SJCRH30 (cell line): ENCODE measurements around the gene WWOX. TPM values are rescaled to one million over a fixed set of nuclear protein-coding genes. Genes with fewer than 3 reads are reported as not detected.

Experiments
- DNase-seq, 2 experiments: peaks; one replicate each; pipeline ENCODE4 v3.0.0-alpha.2; 2015 to 2020
- H3K27ac ChIP-seq: fragments of 250-450 bp; sonication (Bioruptor Pico); 2 replicates; pipeline ENCODE4 v1.5.1; 2020; ENCODE audit warnings: mild to moderate bottlenecking, moderate library complexity
- H3K27me3 ChIP-seq: fragments of 250-450 bp; sonication (Bioruptor Pico); 2 replicates; pipeline ENCODE4 v1.5.1; 2020; ENCODE audit warnings: mild to moderate bottlenecking, moderate library complexity
- H3K36me3 ChIP-seq: fragments of 250-450 bp; sonication (Bioruptor Pico); 2 replicates; pipeline ENCODE4 v1.5.1; 2020; ENCODE audit warnings: mild to moderate bottlenecking, moderate library complexity
- H3K4me1 ChIP-seq: fragments of 250-450 bp; sonication (Bioruptor Pico); 2 replicates; pipeline ENCODE4 v1.5.1; 2020; ENCODE audit warnings: mild to moderate bottlenecking, moderate library complexity
- H3K4me3 ChIP-seq: fragments of 250-450 bp; sonication (Bioruptor Pico); 2 replicates; pipeline ENCODE4 v1.5.1; 2020; ENCODE audit warnings: mild to moderate bottlenecking, moderate library complexity
- H3K9me3 ChIP-seq: fragments of 250-450 bp; sonication (Bioruptor Pico); replicated peaks from 2 replicates; pipeline ENCODE4 v1.5.1; 2020; ENCODE audit warnings: mild to moderate bottlenecking, moderate library complexity
- total RNA-seq: library from RNA; depleted of rRNA; stranded (reverse); fragments of >200 nt; shearing (Covaris generic); gene quantifications from 2 replicates; pipeline ENCODE4 v1.2.3, GENCODE V29; 2014

The WWOX gene
- total RNA-seq, 1 experiment from 2014 or later = 16.4 TPM

DNA sequence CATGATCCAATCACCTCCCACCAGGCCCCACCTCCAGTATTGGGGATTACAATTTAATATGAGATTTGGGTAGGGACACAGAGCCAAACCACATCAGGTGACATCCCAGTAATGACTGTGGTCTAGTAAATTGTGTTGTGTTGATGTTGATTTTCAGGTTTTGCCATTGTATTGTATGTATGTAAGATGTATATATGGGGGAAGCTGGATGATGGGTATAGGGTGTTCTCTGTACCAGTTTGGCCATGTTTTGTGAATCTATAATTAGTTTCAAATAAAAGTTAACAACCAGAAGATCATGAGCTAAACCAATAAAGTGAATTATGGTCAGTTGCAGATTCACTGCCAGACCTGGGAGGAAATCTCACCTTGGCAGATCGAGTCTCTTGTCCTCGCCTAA lies 283.7 kb downstream of the WWOX start:
- no peak for DNase-seq
- no peak overlapping the region for H3K4me3 ChIP-seq
- H3K9me3 ChIP-seq = no peaks in the 10 kb centered on the region
- H3K27me3 ChIP-seq = no peaks in the 10 kb centered on the region
- no peaks in the 10 kb centered on the region for H3K4me1 ChIP-seq
- no peaks in the 10 kb centered on the region for H3K36me3 ChIP-seq
- no peak overlapping the region for H3K27ac ChIP-seq

DNA sequence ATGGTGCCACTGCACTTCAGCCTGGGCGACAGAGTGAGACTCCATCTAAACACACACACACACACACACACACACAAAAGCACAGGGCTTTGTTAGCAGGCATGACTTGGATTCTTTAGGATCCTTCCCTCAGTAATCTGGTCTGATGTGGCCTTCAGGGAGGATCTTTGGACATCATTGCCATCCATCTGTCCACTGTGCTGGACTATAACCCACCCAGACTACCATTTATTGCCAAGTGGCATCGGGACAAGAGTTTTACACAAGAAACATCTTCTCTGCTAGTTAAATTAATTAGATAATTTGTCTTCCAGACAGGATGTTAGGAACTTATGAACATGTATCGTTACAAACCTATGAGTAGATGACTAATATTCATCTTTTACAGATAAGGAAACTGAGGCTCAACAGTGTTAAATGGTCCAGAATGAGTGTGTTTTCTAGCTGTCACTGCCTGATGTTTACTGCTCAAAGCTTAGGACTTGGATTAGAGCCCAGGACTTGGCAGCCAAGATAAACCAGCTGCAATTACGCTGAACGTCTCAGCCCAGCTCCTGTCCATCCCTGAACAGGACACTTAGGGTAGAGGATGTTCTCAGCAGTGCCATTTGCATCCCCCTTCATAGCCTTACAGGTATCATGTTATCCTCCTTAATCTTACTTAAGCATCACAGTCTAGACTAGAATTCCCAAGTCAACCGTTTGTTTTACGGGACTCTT lies 285.8 kb downstream of the WWOX start:
- DNase-seq = no peak
- no peak overlapping the region for H3K4me3 ChIP-seq
- no peaks in the 10 kb centered on the region for H3K36me3 ChIP-seq
- H3K27me3 ChIP-seq = no peaks in the 10 kb centered on the region
- H3K9me3 ChIP-seq = no peaks in the 10 kb centered on the region
- H3K4me1 ChIP-seq = no peaks in the 10 kb centered on the region
- H3K27ac ChIP-seq = no peak overlapping the region

DNA sequence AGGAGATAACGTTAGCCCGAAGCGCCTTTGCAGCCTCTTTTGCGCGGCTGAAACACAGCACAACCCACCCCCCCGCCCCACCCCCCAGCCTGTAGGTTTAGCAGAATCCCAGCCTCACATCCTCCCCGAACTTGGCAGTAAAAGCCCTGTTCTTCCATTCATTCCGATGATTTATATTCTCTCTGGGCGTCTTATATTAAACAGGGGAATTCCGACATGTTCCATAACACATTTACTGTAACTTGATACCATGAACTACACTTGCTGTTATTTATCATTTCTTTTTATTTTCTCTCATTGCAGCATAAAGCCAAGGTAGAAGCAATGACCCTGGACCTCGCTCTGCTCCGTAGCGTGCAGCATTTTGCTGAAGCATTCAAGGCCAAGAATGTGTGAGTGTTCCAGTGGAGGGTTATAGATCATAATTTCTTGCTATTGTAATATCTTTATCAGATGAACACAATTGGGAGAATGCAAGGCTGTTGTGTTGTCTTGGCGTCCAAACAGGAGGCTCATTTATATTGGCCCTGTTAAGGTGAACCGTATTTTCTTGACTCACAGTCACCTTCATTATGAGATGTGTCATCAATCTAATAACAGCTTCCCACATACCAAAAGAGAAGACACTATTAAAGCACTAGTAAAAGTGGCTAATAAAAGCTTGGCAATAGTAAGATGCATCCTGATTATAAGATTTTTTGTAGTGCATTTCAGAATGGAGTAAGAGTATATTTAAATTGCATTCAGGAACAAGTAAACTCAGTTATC lies 287.3 kb downstream of the WWOX start:
- no peaks in the 10 kb centered on the region for H3K36me3 ChIP-seq
- no peaks in the 10 kb centered on the region for H3K27me3 ChIP-seq
- no peaks in the 10 kb centered on the region for H3K9me3 ChIP-seq
- no peaks in the 10 kb centered on the region for H3K4me1 ChIP-seq
- no peak for DNase-seq
- H3K4me3 ChIP-seq = no peak overlapping the region
- no peak overlapping the region for H3K27ac ChIP-seq

DNA sequence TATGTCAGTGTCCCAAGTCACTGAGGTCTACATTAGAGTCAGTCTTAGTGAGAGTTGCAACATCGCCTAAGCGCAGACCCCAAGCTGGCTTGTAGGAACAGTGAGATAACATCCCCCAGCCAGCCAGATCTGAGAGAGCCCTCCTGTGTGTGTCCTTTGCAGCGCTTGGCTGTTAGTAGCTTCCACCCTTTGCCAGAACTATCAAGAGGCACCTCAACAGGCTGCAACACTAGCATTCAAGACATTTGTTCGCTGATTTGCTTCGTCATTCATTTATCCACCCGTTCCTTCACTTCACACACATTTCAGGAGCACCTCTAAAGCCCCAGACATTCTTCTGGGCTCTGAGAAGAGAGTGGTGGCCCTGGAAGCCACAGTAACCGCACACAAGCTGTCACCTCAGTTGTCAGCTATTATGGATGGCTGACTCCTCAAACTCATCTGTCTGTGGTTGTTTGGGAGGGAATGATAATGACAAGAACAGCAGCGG lies 289.6 kb downstream of the WWOX start:
- Histone ChIP-seq H3K36me3 (no peaks in the 10 kb centered on the region), H3K27me3 (no peaks in the 10 kb centered on the region), H3K9me3 (no peaks in the 10 kb centered on the region), H3K4me3 (no peak overlapping the region), H3K4me1 (no peaks in the 10 kb centered on the region), H3K27ac (no peak overlapping the region)
- DNase-seq = no peak

DNA sequence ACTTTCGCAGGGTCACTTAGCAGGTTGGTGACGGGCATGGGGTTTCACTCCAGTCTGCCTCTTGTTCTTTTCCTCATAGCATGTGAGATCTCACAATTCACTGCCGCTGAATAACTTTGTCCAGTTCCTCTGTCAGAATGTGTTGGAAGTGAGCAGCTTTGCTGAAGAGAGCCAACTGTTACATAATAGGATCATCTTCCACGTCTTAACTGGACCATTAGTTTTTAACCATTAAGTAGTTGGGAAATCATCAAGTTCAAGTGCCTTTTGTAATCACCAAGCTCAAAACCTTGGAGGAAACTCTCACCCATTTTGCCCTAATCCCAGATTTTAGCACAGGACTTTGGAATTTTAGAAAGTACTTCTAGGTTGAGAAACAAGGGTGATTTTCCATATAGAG lies 290.6 kb downstream of the WWOX start:
- no peaks in the 10 kb centered on the region for H3K9me3 ChIP-seq
- no peak overlapping the region for H3K4me3 ChIP-seq
- no peak for DNase-seq
- H3K4me1 ChIP-seq = no peaks in the 10 kb centered on the region
- no peaks in the 10 kb centered on the region for H3K36me3 ChIP-seq
- H3K27me3 ChIP-seq = no peaks in the 10 kb centered on the region
- H3K27ac ChIP-seq = no peak overlapping the region

- Histone ChIP-seq H3K4me1 (no peaks in the 10 kb centered on the region), H3K4me3 (no peak overlapping the region), H3K36me3 (no peaks in the 10 kb centered on the region), H3K27ac (no peak overlapping the region), H3K9me3 (no peaks in the 10 kb centered on the region), H3K27me3 (no peaks in the 10 kb centered on the region)
- DNase-seq = no peak
Observed at GRCh38 chr16:78390508-78391324, 291.3 kb downstream of the WWOX start.

DNA sequence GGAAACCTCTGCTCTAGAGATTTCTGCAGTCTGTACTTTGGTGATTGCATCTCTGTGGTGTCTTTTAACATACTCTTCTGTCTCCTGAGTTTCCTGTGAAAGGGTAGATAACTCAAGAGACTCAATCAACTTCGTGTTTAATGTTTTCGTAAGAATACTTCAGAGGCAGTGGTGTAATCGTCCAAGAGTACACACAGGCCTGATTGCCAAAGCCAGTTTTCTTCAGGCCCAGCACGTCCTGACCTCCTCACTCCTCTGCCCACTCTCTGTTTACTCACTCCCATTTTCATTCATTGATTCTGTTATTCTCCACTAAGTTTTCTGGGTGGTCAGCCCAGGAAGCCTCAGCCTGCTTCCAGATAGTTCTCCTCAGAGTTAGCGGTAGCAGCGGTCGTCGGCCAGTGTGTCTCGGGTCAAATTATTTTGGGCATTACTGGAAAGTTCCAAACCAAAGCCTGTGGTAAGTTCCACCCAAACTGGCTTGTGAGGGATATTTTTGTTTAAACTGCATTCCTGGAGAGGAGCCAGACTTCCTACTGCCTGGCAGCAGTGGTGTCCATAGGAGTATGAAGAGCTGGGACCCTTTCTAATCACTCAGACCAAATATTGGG lies 293.2 kb downstream of the WWOX start:
- H3K4me3 ChIP-seq = no peak overlapping the region
- no peaks in the 10 kb centered on the region for H3K9me3 ChIP-seq
- no peaks in the 10 kb centered on the region for H3K27me3 ChIP-seq
- no peaks in the 10 kb centered on the region for H3K36me3 ChIP-seq
- H3K27ac ChIP-seq = no peak overlapping the region
- no peak for DNase-seq
- H3K4me1 ChIP-seq = no peaks in the 10 kb centered on the region

DNA sequence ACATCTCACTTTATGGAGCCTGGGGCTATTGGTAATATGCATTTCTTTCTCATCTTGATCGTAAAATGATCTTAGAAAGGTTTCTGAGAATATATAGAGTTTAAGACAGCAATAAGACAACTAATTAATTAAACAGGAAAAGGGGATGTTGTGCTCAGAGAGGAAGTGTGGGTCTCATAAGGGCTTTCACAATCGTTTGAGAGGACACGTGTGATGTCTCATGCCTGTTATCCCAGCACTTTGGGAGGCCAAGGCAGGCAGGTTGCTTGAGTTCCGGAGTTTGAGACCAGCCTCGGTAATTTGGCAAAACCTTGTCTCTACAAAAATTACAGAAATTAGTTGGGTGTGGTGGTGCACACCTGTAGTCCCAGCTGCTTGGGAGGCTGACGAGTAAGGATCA lies 295.6 kb downstream of the WWOX start:
- H3K9me3 ChIP-seq = no peaks in the 10 kb centered on the region
- no peaks in the 10 kb centered on the region for H3K27me3 ChIP-seq
- no peaks in the 10 kb centered on the region for H3K4me1 ChIP-seq
- H3K27ac ChIP-seq = no peak overlapping the region
- no peak overlapping the region for H3K4me3 ChIP-seq
- no peak for DNase-seq
- no peaks in the 10 kb centered on the region for H3K36me3 ChIP-seq

DNA sequence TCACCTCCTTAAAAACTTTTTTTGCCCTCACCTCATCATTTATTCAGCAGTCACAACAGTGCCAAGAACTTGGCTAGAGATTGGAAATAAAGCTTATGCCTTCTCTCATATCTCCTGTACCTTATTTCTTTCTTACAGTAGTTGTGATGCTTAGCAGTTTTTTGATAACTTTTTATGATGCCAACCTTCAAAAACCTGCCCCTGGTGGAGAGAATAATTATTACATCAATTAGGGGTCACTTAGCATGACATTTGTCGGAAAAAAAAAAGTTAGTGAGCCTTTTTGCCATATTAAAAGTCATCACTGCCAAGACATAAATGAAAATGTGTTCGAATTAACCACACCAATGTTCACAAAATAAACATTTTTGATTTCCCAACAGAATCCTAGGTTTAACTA lies 296.6 kb downstream of the WWOX start:
- H3K4me3 ChIP-seq = no peak overlapping the region
- no peak overlapping the region for H3K27ac ChIP-seq
- H3K9me3 ChIP-seq = no peaks in the 10 kb centered on the region
- H3K4me1 ChIP-seq = no peaks in the 10 kb centered on the region
- H3K36me3 ChIP-seq = no peaks in the 10 kb centered on the region
- DNase-seq = peak in 1 of 2 experiments; percentile 10
- H3K27me3 ChIP-seq = no peaks in the 10 kb centered on the region

DNA sequence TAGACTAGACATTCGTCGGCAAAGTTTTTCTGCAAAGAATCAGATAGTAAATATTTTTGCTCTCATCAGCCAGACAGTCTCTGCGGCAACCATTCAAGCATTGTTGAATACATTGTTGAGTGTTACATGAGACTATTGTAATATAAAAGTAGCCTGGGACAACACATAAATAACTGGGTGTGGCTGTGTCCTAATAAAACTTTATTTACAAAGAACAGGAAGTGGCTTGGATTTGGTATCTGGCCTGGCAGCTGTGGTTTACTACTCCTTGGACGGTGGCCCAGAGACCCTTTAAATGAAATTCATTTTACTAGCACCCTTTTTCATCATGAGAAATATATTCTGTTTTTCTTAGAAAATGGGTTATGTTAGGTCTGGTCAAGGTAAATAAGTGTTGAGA lies 297.2 kb downstream of the WWOX start:
- no peaks in the 10 kb centered on the region for H3K9me3 ChIP-seq
- DNase-seq = no peak
- no peak overlapping the region for H3K4me3 ChIP-seq
- no peaks in the 10 kb centered on the region for H3K27me3 ChIP-seq
- H3K27ac ChIP-seq = no peak overlapping the region
- no peaks in the 10 kb centered on the region for H3K4me1 ChIP-seq
- H3K36me3 ChIP-seq = no peaks in the 10 kb centered on the region

DNA sequence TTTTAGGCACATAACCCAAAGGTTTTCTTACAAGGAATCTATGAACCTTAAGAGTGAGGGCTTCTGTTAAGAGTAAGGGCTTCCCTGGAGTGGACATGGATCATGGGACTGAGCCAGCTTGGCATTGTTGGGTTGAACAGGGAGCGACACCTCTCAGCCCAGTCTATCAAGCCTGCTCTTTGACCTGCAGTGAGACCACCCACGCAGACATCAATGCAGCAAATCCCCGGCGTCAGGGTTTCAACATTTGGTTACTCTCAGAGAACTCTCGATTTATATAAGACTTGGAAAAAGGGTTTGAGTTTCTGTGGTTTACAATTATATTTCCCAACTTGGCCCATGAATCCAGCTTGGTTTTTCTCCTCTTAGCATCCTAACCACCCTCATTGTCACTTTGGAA lies 299.9 kb downstream of the WWOX start:
- peak; percentile 19 to 24 for DNase-seq
- no peaks in the 10 kb centered on the region for H3K9me3 ChIP-seq
- H3K4me3 ChIP-seq = no peak overlapping the region
- H3K36me3 ChIP-seq = no peaks in the 10 kb centered on the region
- no peaks in the 10 kb centered on the region for H3K4me1 ChIP-seq
- H3K27me3 ChIP-seq = no peaks in the 10 kb centered on the region
- H3K27ac ChIP-seq = no peak overlapping the region

- Histone ChIP-seq H3K4me1 (peaks cover 11% of the 10 kb centered on the region; the same call in 1 of the 2 replicates), H3K27me3 (no peaks in the 10 kb centered on the region), H3K4me3 (no peak overlapping the region), H3K27ac (no peak overlapping the region), H3K36me3 (no peaks in the 10 kb centered on the region), H3K9me3 (no peaks in the 10 kb centered on the region; the same call in 1 of the 2 replicates)
- DNase-seq = no peak
Observed at GRCh38 chr16:78402833-78403232, 303.4 kb downstream of the WWOX start.

GRCh38 chr16:78405040-78405439 lies 305.6 kb downstream of the WWOX start:
- H3K9me3 ChIP-seq = no peaks in the 10 kb centered on the region; the same call in 1 of the 2 replicates
- DNase-seq = no peak
- H3K36me3 ChIP-seq = no peaks in the 10 kb centered on the region
- peaks cover 11% of the 10 kb centered on the region; the same call in 1 of the 2 replicates for H3K4me1 ChIP-seq
- H3K27ac ChIP-seq = peak overlapping the region; percentile 22; the same call in 1 of the 2 replicates
- H3K4me3 ChIP-seq = no peak overlapping the region
- H3K27me3 ChIP-seq = no peaks in the 10 kb centered on the region

DNA sequence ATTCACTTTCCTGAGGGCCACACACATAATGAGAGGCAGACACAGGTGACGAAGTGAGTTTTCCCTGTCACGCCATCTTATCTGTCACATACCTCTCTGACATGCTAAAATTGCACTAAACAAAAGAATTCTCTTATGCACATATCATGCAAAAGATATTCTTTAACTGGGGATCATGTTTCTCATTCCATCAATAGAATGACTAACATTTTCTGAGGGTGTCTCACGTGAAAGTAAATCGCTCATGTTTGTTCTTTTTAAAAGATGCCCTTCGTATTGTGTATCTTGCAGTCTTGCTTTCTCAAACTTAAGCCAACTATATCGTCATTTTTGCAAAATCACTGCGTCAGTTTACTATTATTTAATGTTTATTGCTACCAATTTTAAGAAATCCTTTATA lies 306.4 kb downstream of the WWOX start:
- H3K27ac ChIP-seq = peak overlapping the region; percentile 22; the same call in 1 of the 2 replicates
- DNase-seq = peak; percentile 23 to 37
- no peaks in the 10 kb centered on the region; the same call in 1 of the 2 replicates for H3K9me3 ChIP-seq
- H3K4me1 ChIP-seq = peaks cover 11% of the 10 kb centered on the region; the same call in 1 of the 2 replicates
- H3K36me3 ChIP-seq = no peaks in the 10 kb centered on the region
- H3K4me3 ChIP-seq = no peak overlapping the region
- H3K27me3 ChIP-seq = no peaks in the 10 kb centered on the region
